Left ventricle myocardium inferior (tissue), 1 donor: ENCODE results near the gene RPL7A. TPM values are rescaled to one million over a fixed set of nuclear protein-coding genes. Genes with fewer than 3 reads are reported as not detected.

Source experiments
- DNase-seq: peaks from one replicate; pipeline ENCODE4 v3.0.0-alpha.2; 2020
- H3K27ac ChIP-seq: fragments of 200-600 bp; replicated peaks from 2 replicates; pipeline ENCODE4 v1.8.0; 2021
- H3K27me3 ChIP-seq: fragments of 200-600 bp; 2 replicates; pipeline ENCODE4 v1.8.0; 2021; ENCODE audit warnings: low read depth
- H3K36me3 ChIP-seq: fragments of 200-600 bp; 2 replicates; pipeline ENCODE4 v1.8.0; 2021
- H3K4me1 ChIP-seq: fragments of 200-600 bp; 2 replicates; pipeline ENCODE4 v1.8.0; 2021
- H3K4me3 ChIP-seq: fragments of 200-600 bp; 2 replicates; pipeline ENCODE4 v1.8.0; 2021; ENCODE audit warnings: mild to moderate bottlenecking, moderate library complexity
- H3K9me3 ChIP-seq: fragments of 200-600 bp; replicated peaks from 2 replicates; pipeline ENCODE4 v1.8.0; 2021
- intact Hi-C: fragments of 100-400 bp; cut with micrococcal nuclease; formaldehyde crosslinking; loops from one replicate; pipeline ENCODE4 v1.11.0; 2022
- total RNA-seq: library from RNA; stranded (reverse); fragmentation: NEBNext Ultra II Directional; extraction: Animal tissue kit (Norgen Biotek cat#: 25700); gene quantifications from one replicate; pipeline ENCODE4 v1.2.1, GENCODE V29; 2021
- TF ChIP-seq, protein P1 (sequence below): fragments of 200-600 bp; IDR thresholded peaks from 2 replicates; pipeline ENCODE4 v1.8.0; 2021; ENCODE audit warnings: antibody characterized with exemption, mild to moderate bottlenecking, borderline replicate concordance
- donor health status: DM: no; HTN: yes; CAD: no; lungs with severe emphysema.

The RPL7A gene
- total RNA-seq, 1 donor from 2014 or later, result 859 TPM

DNA sequence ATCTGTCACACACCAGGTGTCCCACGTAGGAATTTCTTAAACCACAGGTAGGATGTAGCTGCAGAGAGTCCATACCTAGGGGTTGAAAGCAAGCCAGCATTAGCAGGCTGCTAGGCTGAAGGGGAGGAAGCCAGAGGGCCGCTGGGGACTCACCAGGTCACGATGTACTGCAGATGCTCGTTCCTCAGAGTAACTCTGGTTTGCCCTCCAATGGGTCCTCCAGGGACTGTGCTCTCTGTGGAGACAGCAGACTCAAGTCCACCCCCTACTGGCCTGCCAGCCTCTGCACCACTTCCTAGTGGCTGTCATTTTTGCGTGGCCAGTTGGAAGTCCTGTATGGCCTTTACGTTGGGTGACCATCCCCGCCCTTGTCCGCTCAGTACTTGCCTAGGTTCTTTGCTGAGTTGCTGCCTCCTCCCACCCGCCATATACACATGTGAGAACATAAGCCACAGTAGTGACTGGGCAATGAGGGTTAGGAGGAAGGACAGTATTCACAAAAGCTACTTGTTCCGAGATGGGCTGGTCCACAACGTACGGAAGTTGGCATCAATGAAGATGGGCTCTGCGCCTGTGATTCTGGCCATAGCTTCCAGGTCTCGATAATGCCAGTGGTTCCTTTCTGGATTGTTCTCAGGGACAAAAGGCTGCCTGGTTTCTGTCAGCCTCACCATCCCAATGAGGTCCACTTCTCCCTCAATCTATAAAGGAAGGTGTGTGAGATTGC lies 4.1 kb downstream of the RPL7A start:
- DNase-seq, result no peak
- TF ChIP-seq, protein P1, sequence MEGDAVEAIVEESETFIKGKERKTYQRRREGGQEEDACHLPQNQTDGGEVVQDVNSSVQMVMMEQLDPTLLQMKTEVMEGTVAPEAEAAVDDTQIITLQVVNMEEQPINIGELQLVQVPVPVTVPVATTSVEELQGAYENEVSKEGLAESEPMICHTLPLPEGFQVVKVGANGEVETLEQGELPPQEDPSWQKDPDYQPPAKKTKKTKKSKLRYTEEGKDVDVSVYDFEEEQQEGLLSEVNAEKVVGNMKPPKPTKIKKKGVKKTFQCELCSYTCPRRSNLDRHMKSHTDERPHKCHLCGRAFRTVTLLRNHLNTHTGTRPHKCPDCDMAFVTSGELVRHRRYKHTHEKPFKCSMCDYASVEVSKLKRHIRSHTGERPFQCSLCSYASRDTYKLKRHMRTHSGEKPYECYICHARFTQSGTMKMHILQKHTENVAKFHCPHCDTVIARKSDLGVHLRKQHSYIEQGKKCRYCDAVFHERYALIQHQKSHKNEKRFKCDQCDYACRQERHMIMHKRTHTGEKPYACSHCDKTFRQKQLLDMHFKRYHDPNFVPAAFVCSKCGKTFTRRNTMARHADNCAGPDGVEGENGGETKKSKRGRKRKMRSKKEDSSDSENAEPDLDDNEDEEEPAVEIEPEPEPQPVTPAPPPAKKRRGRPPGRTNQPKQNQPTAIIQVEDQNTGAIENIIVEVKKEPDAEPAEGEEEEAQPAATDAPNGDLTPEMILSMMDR, result peak; percentile 49

DNA sequence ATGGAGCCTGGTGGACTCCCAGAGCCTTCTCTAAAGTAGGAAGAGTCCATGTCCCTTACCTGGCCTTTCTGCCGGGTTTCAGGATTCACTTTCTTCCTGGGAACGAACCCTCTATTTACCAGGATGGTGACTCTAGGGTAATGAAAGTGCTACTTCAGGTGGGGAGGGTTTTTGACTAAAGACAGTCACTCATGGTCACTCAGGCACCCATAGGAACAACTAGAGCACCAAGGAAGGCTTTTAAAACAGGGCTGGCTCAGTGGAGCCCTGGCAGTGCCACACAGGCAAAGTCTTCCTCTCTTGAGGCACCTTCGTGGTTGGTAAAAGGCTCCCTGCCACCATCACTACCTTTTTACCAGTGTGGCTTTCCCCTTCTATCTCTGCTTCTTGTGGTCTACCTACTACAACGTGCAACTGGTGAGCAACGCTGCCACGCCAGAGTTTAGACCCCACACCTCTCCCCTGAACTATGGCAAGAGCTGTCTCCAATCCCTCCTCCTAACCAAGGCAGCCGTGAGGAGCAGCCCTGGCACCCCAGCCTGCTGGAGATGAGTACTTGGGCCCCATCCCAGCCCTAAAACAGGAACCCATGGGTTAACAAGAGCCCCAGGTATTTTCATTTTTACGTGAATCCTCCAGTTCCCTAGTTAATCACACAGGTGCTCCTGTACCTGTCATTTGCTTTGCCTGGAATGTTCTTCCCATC lies 4.8 kb downstream of the RPL7A start:
- intact Hi-C loops, result no loop called here
- Histone ChIP-seq H3K4me1 (peaks cover 58% of the 10 kb centered on the region), H3K9me3 (no peaks in the 10 kb centered on the region), H3K27ac (no peak overlapping the region), H3K4me3 (no peak overlapping the region), H3K36me3 (peaks cover 56% of the 10 kb centered on the region), H3K27me3 (no peaks in the 10 kb centered on the region)
- TF ChIP-seq, protein P1, result no peak
- no peak for DNase-seq

More for the DNA sequence above, 4.1 kb downstream of the RPL7A start:
- Histone ChIP-seq H3K36me3 (peaks cover 56% of the 10 kb centered on the region), H3K4me1 (peaks cover 56% of the 10 kb centered on the region), H3K27ac (no peak overlapping the region), H3K27me3 (no peaks in the 10 kb centered on the region), H3K9me3 (no peaks in the 10 kb centered on the region), H3K4me3 (no peak overlapping the region)
- intact Hi-C loops, result no loop called here

DNA sequence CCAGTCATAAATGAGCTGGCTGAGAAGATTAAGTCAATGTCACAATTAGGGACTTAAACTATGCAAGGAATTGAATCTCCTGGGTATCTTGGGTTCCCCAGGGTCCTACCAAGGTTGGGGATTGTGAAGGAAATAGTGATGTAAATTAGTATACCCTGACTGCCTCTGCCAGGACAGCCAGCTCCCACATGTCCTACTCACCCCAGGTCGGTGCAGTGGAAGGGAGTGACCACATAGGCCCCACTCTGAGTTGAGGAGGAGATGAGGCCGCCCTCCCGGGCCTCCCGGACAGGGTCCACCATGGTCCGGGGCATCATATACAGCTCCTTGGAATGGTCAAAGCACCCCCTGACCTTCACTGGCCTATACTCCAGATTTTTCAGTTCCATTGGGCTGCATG lies 5.5 kb downstream of the RPL7A start:
- peaks cover 56% of the 10 kb centered on the region for H3K36me3 ChIP-seq
- no peaks in the 10 kb centered on the region for H3K27me3 ChIP-seq
- intact Hi-C loops, result no loop called here
- no peak overlapping the region for H3K27ac ChIP-seq
- TF ChIP-seq, protein P1, result no peak
- no peak overlapping the region for H3K4me3 ChIP-seq
- peaks cover 55% of the 10 kb centered on the region for H3K4me1 ChIP-seq
- H3K9me3 ChIP-seq, result no peaks in the 10 kb centered on the region
- no peak for DNase-seq

DNA sequence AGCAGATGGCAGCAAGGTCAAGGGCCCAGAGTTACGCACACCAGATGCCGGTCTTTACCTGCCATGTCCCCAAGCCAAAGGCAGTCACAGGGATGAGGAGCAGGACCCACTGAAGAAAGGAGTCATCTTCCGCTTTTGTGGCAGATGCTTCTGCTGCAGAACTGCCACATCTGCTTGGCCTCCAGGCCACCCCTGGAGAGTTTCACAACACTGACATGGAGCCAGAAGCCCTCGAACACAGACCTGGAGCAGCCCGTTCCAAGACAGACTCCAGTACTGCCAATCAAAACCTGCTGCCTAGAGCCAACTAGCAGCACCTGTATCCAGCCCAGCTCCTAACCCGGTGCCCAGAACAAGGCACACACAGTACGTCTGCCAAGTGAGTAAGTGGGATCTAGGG lies 6.7 kb downstream of the RPL7A start:
- Histone ChIP-seq H3K4me3 (peak overlapping the region; percentile 91), H3K4me1 (peaks cover 51% of the 10 kb centered on the region), H3K27ac (no peak overlapping the region), H3K9me3 (no peaks in the 10 kb centered on the region), H3K36me3 (peaks cover 47% of the 10 kb centered on the region), H3K27me3 (no peaks in the 10 kb centered on the region)
- intact Hi-C loops, result no loop called here
- DNase-seq, result no peak
- TF ChIP-seq, protein P1, result no peak

DNA sequence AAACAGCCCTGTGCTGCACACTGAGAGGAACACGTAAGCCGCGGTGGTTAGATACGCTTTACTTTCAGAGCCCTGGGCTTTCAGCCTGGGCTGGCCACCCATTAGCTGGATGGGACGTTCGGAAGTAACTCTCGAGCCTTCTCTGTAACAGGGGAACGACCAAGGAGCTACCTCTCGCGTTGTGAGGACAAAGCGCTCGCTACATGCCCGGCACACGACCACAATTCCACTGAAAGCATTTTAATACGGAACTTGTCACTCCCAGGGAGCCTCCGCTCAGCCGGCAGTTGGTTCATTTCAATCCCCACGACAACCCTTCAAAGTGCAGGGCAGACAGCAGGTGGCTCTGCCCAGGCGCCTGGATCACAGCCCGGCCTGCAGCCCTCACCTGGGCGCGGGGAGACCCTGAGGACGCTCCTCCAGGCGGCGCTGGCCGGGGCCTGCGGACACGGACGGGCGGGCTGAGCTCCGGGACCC lies 7.9 kb downstream of the RPL7A start:
- TF ChIP-seq, protein P1, result no peak
- peaks cover 49% of the 10 kb centered on the region for H3K4me1 ChIP-seq
- no peaks in the 10 kb centered on the region for H3K9me3 ChIP-seq
- H3K36me3 ChIP-seq, result peaks cover 44% of the 10 kb centered on the region
- no peak for DNase-seq
- H3K27ac ChIP-seq, result peak overlapping the region; percentile 87
- no peaks in the 10 kb centered on the region for H3K27me3 ChIP-seq
- intact Hi-C loops, result no loop called here
- H3K4me3 ChIP-seq, result peak overlapping the region; percentile 91
